Breast epithelium (tissue), 3 donors: ENCODE measurements around the gene ZBTB48.

Experiments used
- CTCF ChIP-seq, 3 donors: fragments of 450-650 bp; IDR thresholded peaks; one replicate each; pipeline ENCODE4 v1.5.1; 2016 to 2017; ENCODE audit warnings: antibody characterized with exemption in 3 of 3, mild to moderate bottlenecking in 3 of 3, moderate library complexity in 3 of 3
- POLR2AphosphoS5 ChIP-seq, 3 donors: sonication (generic); formaldehyde crosslinking; IDR thresholded peaks; one replicate each; pipeline ENCODE4 v1.6.1; 2017; ENCODE audit warnings: antibody characterized with exemption in 3 of 3

GRCh38 chr1:6531996-6532395 is 47.8 kb upstream of the ZBTB48 start:
- TF ChIP-seq CTCF (IDR thresholded peaks at IDR 0.05), result no peak
- no peak for TF ChIP-seq POLR2AphosphoS5 (IDR thresholded peaks at IDR 0.05)
